WERI-Rb-1 (cell line): ENCODE measurements around the gene NKAIN2.

ENCODE experiments used
- DNase-seq: peaks from one replicate; pipeline ENCODE4 v3.0.0-alpha.2; 2020
- H3K27ac ChIP-seq: fragments of 250-450 bp; sonication (Bioruptor Pico); 2 replicates; pipeline ENCODE4 v1.5.1; 2020; ENCODE audit warnings: mild to moderate bottlenecking, moderate library complexity
- H3K27me3 ChIP-seq: fragments of 250-450 bp; sonication (Bioruptor Pico); 2 replicates; pipeline ENCODE4 v1.5.1; 2021; ENCODE audit warnings: mild to moderate bottlenecking, low read depth, moderate library complexity; ENCODE audit not compliant: insufficient read depth, severe bottlenecking
- H3K36me3 ChIP-seq: fragments of 250-450 bp; sonication (Bioruptor Pico); 2 replicates; pipeline ENCODE4 v1.5.1; 2020; ENCODE audit warnings: mild to moderate bottlenecking, moderate library complexity
- H3K4me3 ChIP-seq: 2 replicates; pipeline ENCODE4 v1.5.1; 2011; ENCODE audit warnings: low read depth, mild to moderate bottlenecking, control low read depth, low read length
- H3K9me3 ChIP-seq: fragments of 250-450 bp; sonication (Bioruptor Pico); 2 replicates; pipeline ENCODE4 v1.5.1; 2021; ENCODE audit warnings: mild to moderate bottlenecking, moderate library complexity; ENCODE audit not compliant: severe bottlenecking
- TF ChIP-seq, protein P1 (sequence below): IDR thresholded peaks from 2 replicates; pipeline ENCODE4 v1.5.1; 2011; ENCODE audit warnings: low read depth, mild to moderate bottlenecking, control low read depth, inconsistent platforms, low read length

The NKAIN2 gene

DNA sequence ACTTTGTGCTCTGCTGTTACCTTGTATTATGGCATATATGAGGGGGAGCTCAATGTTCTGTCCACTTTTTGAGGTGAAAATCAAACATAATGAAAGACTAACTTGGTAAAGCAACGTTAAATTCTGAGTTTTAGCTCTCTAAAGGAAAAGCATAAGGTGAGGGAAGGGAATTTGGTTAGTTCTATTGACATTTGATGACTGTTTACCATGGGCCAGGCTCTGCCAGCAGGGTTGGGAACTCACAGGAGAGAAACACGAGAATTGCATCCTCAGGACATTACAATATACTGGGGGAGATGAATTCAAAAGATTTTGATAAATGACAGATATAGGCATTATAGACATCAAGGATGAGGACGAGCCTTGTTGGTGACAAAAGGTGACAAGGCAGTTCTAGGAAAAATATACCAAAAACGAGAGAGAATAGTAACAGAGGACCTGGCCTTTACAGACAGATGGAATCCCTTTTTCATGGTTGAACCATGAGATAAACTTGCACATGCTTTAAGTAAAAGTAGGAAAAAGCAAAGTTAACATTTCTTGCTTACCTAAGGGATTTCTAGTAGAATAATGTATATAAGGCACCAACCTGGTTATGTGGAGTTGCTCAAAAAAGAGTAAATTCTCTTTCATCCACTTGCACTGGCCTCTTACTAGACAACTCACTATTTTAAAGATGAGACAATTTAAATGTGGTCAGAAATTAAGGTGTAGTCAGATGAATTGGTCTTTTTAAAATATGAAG lies 191.4 kb downstream of the NKAIN2 start:
- TF ChIP-seq, protein P1, sequence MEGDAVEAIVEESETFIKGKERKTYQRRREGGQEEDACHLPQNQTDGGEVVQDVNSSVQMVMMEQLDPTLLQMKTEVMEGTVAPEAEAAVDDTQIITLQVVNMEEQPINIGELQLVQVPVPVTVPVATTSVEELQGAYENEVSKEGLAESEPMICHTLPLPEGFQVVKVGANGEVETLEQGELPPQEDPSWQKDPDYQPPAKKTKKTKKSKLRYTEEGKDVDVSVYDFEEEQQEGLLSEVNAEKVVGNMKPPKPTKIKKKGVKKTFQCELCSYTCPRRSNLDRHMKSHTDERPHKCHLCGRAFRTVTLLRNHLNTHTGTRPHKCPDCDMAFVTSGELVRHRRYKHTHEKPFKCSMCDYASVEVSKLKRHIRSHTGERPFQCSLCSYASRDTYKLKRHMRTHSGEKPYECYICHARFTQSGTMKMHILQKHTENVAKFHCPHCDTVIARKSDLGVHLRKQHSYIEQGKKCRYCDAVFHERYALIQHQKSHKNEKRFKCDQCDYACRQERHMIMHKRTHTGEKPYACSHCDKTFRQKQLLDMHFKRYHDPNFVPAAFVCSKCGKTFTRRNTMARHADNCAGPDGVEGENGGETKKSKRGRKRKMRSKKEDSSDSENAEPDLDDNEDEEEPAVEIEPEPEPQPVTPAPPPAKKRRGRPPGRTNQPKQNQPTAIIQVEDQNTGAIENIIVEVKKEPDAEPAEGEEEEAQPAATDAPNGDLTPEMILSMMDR, result no peak
- Histone ChIP-seq H3K4me3 (no peak overlapping the region), H3K27ac (no peak overlapping the region), H3K36me3 (no peaks in the 10 kb centered on the region), H3K9me3 (no peaks in the 10 kb centered on the region), H3K27me3 (no peaks in the 10 kb centered on the region)
- DNase-seq, result no peak

DNA sequence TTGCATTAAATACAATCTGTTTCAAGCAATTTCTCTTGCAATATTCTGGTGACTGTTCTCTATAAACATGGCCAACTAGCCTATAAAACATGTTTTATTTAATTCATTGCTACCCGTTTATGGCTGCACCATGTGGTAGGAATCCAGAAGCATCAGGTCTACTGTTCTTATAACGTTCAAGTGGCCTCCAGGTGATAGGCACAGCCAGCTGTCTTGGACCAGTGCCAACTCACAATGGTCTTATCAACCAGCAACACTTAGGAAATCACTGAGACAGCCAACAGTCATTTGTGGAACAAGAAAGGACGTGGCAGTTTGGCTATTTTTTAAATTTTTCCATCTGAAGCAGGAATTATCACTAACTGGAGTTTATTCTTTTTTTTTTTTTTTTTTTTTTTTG lies 193.6 kb downstream of the NKAIN2 start:
- H3K36me3 ChIP-seq, result no peaks in the 10 kb centered on the region
- H3K9me3 ChIP-seq, result no peaks in the 10 kb centered on the region
- no peak for DNase-seq
- H3K27ac ChIP-seq, result no peak overlapping the region
- TF ChIP-seq, protein P1, result no peak
- H3K27me3 ChIP-seq, result no peaks in the 10 kb centered on the region
- H3K4me3 ChIP-seq, result no peak overlapping the region

DNA sequence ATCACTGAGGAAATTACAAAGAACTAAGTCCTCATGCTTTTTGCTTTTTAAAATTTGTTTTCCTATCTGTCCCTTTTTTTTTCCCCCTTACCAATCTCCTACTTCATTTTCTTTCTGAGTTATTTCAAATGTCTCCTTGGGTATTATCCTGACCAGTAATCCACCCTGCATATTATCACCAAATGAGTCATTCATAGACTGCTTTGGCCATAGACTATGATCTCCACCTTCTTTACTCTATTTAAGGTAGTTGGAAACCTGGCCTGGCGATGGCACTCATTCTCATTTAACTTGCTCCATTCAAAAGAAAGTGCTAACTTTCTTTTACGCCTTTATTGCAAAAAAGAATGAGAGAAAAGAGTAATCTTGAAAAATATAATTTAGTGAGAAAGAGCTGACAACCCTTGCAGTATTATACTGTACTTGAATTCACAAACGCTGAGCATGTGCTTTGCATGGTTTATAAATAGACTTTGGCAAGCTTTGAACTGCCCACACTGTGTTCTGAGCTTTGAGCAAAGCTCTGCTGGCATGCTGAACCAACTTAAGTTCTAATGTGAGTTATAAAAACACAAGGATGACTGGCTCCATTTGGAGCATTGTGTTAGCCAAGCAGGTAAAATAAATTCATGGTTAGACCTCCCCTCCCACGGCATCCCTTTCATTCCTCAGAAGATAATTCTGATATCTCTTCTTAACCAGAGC lies 198.9 kb downstream of the NKAIN2 start:
- TF ChIP-seq, protein P1, result no peak
- no peak overlapping the region for H3K27ac ChIP-seq
- H3K4me3 ChIP-seq, result no peak overlapping the region
- H3K9me3 ChIP-seq, result no peaks in the 10 kb centered on the region
- no peak for DNase-seq
- no peaks in the 10 kb centered on the region for H3K27me3 ChIP-seq
- no peaks in the 10 kb centered on the region for H3K36me3 ChIP-seq

DNA sequence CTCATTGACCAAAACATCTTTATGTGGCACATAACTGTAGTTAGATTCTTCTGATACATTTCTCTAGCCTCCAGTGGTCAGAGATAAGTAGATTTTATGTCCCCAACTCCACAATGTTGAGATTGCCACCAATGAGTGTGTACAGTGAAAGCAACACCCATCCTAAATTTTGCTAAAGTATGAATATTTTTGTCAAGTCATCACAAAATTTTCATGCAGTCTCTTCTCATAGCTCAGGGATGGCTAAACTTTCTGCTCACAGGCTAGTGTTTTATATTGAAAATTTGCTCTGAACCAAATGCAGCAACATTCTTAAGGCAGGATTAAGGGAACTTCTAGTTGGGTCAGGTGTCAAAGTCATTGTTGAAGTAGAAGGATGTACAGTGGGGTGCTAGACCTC lies 203.6 kb downstream of the NKAIN2 start:
- Histone ChIP-seq H3K27me3 (no peaks in the 10 kb centered on the region), H3K36me3 (no peaks in the 10 kb centered on the region), H3K4me3 (no peak overlapping the region), H3K9me3 (no peaks in the 10 kb centered on the region), H3K27ac (no peak overlapping the region)
- DNase-seq, result no peak
- TF ChIP-seq, protein P1, result no peak

DNA sequence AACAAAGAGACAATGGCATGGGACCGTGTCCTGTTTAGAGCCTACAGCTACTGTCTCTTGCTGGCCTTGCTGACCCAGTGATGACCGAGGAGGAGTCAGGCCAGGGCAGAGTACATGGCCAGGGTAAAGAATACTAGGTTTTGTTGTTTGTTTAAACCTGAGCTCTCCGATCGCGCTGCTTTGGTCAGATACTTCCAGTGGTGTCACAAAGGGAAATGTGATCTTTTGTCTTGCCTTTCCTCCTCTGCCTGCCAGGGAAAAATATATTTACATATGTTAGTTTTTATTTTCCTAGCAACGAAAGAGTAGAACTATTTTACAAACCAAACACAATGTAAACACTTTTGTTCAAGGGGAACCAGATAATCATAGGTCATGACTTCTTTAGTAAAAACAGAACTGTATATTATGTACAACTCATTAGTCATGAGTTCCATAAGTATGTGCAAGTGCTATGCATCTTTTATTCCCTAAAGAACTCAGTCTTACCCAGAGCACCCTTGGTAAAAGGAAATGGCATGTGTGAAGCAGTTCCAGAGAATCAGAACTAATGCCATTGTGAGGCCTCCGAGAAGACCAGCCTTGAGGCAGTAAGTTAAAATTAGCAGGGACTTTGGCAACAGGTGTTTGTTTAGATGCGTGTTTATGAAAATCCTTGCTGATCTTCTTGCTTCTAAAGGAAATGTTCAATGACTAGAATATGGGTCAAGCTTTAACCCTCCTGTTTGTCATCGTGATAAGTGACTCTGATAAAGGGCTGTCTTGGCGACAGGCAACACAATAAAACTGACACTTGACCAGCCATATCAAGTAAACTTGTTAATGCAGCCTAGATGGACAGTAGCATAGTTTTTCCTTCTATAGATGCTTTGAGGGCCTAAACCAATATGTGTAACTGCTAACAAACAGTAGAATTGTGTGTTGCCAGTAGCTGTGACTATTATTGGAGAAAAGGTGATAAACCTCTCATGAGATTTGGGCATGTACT lies 204.6 kb downstream of the NKAIN2 start:
- no peak for DNase-seq
- H3K36me3 ChIP-seq, result no peaks in the 10 kb centered on the region
- H3K9me3 ChIP-seq, result no peaks in the 10 kb centered on the region
- H3K27me3 ChIP-seq, result no peaks in the 10 kb centered on the region
- no peak overlapping the region for H3K27ac ChIP-seq
- TF ChIP-seq, protein P1, result no peak
- H3K4me3 ChIP-seq, result no peak overlapping the region
